Sigmoid colon (tissue), 3 donors: ENCODE results near the gene AHNAK2.

Experiments used
- POLR2A ChIP-seq, 2 donors: fragments of 450-650 bp; IDR thresholded peaks; one replicate each; pipeline ENCODE4 v1.6.1; 2016; ENCODE audit warnings: antibody characterized with exemption in 2 of 2, mild to moderate bottlenecking in 2 of 2, moderate library complexity in 2 of 2
- TF ChIP-seq, protein P1 (sequence below), 4 experiments: fragments of 450-650 bp in 3 of 4; fragments of 200-600 bp in 1 of 4; IDR thresholded peaks; one replicate each; pipeline ENCODE4 v1.5.1; 2016 to 2019; ENCODE audit warnings: antibody characterized with exemption in 4 of 4, mild to moderate bottlenecking in 3 of 4, moderate library complexity in 2 of 4

- no peak for TF ChIP-seq POLR2A (IDR thresholded peaks at IDR 0.05)
- TF ChIP-seq, protein P1, sequence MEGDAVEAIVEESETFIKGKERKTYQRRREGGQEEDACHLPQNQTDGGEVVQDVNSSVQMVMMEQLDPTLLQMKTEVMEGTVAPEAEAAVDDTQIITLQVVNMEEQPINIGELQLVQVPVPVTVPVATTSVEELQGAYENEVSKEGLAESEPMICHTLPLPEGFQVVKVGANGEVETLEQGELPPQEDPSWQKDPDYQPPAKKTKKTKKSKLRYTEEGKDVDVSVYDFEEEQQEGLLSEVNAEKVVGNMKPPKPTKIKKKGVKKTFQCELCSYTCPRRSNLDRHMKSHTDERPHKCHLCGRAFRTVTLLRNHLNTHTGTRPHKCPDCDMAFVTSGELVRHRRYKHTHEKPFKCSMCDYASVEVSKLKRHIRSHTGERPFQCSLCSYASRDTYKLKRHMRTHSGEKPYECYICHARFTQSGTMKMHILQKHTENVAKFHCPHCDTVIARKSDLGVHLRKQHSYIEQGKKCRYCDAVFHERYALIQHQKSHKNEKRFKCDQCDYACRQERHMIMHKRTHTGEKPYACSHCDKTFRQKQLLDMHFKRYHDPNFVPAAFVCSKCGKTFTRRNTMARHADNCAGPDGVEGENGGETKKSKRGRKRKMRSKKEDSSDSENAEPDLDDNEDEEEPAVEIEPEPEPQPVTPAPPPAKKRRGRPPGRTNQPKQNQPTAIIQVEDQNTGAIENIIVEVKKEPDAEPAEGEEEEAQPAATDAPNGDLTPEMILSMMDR (IDR thresholded peaks at IDR 0.05) = no peak
Observed at GRCh38 chr14:105019861-105020814, 42.0 kb upstream of the AHNAK2 start.
